ENCODE measurements around the gene COX4I2.
"Not testable (repeated sequence)": the region's sequence is repeated elsewhere in the genome, so short reads cannot be mapped to it uniquely, and the experiment has no call there.

COX4I2 gene

DNA sequence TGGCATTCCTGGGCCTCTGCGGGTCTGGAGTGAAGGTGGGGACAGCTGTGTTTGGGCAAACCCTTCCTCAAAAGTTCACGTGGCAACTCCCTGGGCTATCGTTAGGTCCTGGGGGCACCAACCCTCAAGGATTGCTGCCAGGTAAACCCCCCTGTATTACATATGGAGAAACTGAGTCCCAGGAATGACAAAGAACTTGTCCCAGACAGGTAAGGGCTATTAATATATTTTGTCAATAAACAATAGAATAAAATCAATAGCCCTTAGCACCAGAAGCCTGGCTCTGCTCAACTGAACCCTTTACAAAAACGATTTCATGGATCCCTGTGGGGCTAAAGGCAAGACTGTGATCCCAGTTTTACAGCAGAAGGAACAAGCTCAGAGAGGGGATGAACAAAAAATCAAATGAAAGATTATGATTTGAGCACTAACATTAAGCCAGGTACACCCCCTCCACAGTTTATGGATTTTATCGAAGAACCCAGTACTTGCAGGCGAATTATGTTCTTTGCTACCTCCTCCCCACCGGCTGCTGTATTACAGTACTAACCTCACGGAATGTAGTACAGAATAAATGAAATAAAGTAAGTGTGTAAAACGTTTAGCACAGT is 30.0 kb upstream of the COX4I2 start:
- no peak for DNase-seq (ENCODE audit: low spot score)

DNA sequence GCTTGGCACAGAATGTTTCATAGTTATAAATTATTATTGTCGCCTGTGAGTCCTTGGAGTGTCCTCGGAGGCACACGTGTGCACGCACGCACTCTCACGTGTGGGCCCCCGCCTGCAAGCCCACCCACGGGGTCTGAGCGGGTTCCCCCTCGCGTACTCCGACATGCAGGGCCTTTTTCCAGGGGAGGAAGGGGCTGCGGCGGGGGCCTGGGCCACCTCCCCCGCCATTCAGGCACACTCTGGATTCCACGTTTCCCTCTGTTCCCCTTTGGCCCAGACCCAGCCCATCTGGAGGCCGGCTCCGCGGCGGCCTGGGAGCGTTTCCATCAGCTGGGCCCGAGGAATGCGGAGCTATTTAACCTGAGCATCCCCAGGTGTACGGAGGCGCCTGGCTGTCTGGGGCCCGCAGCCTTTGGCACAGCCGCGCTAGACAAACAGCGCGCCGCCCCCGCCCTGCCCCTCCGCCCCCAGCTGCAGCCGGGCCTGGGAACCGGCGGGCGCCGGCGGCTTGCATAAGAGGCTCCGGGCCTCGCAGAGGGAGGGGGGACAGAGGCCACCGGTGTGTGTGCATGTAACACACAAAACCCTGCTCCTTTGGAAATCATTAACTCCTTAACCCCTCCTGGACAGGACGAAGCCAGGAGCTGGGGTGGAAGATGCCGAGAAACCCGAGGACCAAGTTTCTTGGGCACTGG is 29.3 kb upstream of the COX4I2 start:
- peak; percentile 84 for DNase-seq (ENCODE audit: low spot score)

DNA sequence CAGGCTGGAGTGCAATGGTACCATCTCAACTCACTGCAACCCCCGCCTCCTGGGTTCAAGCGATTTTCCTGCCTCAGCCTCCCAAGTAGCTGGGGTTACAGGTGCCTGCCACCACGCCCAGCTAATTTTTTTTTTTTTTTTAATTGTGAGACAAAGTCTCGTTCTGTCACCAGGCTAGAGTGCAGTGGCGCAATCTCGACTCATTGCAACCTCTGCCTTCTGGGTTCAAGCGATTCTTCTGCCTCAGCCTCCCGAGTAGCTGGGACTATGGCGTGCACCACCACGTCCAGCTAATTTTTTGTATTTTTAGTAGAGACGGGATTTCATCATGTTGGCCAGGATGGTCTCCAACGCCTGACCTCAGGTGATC is 25.5 kb upstream of the COX4I2 start:
- not testable (repeated sequence) for DNase-seq (ENCODE audit: low spot score)

DNA sequence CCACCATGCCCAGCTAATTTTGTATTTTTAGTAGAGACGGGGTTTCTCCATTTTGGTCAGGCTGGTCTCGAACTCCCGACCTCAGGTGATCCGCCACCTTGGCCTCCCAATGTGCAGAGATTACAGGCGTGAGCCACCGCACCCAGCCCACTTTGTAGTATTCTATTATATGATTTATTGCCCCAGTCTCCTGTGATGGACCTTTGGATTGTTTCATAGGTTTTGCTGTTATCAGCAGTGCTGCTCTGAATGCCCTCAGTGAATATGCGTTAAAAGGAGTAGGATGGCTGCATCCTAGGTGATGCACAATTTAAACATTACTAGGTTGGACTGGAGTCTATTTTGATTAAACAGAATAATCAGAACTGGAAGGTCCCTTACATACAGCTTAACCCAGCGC is 22.3 kb upstream of the COX4I2 start:
- DNase-seq (ENCODE audit: low spot score): no peak

DNA sequence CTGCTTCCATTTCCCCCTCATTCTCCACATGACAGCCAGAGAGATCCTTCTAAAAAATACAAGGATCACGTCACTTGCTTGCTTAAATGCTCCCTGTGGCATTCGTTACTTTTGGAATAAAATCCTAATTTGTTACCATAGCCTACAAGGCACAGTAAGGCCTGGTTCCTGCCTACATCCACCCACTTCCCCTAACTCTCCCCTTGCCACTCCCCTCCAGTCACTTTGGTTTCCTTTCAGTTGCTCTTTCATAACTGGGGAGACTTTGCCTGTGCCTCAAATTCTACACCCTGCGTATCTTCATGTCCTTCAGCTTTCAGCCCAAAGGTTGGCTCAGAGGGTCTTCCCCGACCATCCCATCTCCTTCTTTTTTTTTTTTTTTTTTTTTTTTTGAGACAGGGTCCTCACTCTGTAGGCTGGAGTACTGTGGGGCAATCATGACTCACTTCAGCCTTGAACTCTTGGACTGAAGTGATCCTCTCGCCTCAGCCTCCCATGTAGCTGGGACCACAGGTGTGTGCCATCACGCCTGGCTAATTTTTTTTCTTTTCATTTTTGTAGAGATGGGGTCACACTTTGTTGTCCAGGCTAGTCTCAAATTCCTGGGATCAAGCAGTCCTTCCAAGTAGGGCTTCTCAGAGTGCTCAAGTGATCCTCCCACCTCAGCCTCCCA is 20.1 kb upstream of the COX4I2 start:
- DNase-seq (ENCODE audit: low spot score): no peak

- DNase-seq (ENCODE audit: low spot score): no peak
Observed at GRCh38 chr20:31620246-31620645, 17.5 kb upstream of the COX4I2 start.

GRCh38 chr20:31623123-31623505 is 14.6 kb upstream of the COX4I2 start:
- DNase-seq (ENCODE audit: low spot score): not testable (repeated sequence)

DNA sequence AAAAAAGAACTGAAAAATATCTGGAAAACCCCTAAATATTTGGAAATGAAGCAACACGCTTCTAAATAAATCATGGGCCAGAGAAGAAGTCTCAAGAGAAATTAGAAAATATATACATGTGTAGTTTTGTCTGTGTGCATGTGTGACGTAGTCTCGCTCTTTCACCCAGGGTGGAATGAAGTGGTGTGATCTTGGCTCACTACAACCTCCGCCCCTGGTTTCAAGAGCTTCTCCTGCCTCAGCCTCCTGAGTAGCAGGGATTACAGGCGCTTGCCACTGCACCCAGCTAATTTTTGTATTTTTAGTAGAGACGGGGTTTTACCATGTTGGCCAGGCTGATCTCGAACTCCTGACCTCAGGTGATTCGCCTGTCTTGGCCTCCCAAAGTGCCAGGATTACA is 11.2 kb upstream of the COX4I2 start:
- DNase-seq (ENCODE audit: low spot score): not testable (repeated sequence)

DNA sequence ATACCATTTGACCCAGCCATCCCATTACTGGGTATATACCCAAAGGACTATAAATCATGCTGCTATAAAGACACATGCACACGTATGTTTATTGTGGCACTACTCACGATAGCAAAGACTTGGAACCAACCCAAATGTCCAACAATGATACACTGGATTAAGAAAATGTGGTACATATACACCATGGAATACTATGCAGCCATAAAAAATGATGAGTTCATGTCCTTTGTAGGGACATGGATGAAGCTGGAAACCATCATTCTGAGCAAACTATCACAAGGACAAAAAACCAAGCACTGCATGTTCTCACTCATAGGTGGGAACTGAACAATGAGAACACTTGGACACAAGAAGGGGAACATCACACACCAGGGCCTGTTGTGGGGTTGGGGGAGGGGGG is 9.7 kb upstream of the COX4I2 start:
- DNase-seq (ENCODE audit: low spot score): not testable (repeated sequence)

- DNase-seq (ENCODE audit: low spot score): no peak
Observed at GRCh38 chr20:31630187-31630790, 7.4 kb upstream of the COX4I2 start.

DNA sequence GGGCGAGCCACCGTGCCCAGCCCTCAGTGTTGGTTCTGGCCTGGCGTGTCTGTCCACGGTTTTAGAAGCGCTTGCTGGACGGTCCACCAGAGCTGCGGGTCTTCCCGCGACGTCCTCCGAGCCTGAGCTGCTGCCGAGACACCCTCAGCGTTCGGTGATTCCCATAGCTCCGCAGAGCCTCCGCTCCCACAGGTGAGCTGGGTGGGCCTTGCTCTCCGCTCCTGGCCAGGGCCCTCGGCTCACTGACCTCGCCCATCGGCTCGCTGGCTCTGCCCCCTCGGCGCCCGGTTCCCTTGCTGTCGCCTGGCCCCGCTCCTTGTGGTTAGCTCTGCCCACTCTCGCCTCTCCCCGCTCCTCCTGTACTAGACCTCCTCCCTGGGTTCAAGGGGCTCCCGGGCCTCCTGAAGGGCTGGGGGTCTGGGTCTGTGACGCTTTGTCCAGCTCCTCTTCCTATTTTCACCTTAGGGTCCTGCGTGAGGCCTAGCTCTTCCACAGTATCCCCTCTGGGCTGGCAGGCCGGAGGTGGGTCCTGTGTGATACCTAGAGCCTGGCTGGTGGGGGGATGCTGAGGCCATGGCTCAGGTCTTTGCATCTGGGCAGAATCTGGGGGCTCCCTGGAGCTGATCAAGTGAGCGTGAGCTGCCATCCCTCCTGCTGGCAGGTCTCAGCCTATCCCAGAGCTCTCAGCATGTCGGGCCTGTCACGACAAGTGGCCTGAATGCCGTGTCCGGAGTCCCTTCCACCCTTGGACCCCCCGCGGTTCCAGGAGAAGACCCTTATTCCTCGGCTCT is 5.0 kb upstream of the COX4I2 start:
- no peak for DNase-seq (ENCODE audit: low spot score)

DNA sequence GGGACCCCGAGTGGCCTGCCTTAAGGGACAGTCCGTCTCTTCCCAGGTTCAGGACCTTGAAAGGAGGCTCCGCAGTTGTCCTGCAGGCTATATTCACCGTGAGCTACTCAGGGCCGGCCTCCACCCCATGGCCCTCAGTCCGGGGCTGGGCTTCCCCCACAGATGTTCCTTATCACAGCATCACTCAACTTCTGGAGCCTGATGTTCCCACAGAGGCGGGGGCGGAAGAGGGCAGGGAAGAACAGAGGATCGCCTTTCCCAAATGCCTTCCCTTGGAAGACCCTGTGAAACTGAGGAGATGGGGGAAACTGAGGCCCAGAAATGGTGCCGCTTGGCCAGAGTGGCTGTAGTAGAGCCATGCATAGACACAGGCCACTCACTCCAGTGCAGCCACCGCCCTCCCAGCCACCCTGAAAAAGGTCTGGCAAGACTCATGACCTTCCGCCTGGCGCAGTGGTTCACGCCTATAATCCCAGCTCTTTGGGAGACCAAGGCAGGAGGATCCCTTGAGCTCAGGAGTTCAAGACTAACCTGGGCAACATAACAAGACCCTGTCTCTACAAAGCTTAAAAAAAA is 4.3 kb upstream of the COX4I2 start:
- no peak for DNase-seq (ENCODE audit: low spot score)

DNA sequence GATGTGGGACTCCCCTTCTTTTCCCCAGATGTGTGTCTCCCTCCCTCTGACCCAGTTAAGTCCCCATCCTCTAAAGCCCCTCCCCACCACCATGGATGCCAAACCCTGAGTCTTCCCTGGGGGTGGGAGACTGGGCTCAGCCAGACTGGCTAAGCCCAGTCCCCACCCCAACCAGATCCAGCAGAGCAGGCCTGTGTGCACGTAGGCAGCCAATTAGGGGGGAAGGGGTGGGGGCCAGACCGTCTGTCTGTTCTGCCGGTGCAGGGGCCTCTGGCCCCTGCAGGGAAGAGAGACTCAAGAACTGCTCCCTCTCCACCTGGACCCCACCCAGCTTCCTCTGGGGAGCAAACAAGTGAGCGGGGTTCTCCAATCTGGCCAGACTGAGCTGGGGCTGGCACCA is 605 bp downstream of the COX4I2 start:
- no peak for DNase-seq (ENCODE audit: low spot score)

DNA sequence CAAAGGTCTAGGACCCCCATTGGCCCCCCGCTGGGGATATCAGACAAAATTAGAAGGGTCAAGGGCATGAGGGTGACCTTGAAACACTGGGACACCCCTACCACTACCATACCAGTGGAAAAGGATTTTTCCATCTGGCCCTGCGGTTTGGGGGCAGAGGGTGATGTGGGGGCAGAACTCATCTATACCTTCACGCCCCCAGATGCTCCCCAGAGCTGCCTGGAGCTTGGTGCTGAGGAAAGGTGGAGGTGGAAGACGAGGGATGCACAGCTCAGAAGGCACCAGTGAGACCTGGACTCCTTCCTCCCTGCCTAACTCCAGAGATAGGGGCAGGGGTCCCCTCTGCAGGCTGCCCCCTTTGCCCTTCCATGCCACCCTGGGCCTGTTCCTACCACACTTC is 1.1 kb downstream of the COX4I2 start:
- DNase-seq (ENCODE audit: low spot score): no peak

- DNase-seq (ENCODE audit: low spot score): no peak
Observed at GRCh38 chr20:31640259-31640658, 2.5 kb downstream of the COX4I2 start.

- no peak for DNase-seq (ENCODE audit: low spot score)
Observed at GRCh38 chr20:31641391-31641790, 3.7 kb downstream of the COX4I2 start.

GRCh38 chr20:31642837-31643236 is 5.1 kb downstream of the COX4I2 start:
- no peak for DNase-seq (ENCODE audit: low spot score)

DNA sequence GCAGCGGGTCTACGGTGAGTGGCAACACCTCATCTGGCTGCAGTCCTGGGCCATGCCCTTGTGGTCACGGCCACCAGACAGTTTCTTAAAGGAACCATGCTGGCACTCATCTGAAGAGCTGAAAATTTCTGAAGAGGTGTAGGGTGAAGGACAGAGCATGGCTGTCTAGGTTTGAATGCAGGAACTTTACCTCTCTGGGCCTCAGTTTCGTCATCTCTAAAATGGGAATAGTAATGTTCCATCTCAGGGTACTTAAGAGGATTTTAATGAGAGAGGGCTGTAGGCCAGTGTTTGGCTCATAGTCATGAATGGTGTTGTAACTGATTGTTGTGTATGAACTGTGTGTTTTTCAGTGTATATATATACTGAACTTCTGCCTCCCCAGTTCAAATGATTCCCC is 5.8 kb downstream of the COX4I2 start:
- no peak for DNase-seq (ENCODE audit: low spot score)

- DNase-seq (ENCODE audit: low spot score): no peak
Observed at GRCh38 chr20:31644701-31645100, 7.0 kb downstream of the COX4I2 start.

- DNase-seq (ENCODE audit: low spot score): not testable (repeated sequence)
Observed at GRCh38 chr20:31648104-31648503, 10.4 kb downstream of the COX4I2 start.

DNA sequence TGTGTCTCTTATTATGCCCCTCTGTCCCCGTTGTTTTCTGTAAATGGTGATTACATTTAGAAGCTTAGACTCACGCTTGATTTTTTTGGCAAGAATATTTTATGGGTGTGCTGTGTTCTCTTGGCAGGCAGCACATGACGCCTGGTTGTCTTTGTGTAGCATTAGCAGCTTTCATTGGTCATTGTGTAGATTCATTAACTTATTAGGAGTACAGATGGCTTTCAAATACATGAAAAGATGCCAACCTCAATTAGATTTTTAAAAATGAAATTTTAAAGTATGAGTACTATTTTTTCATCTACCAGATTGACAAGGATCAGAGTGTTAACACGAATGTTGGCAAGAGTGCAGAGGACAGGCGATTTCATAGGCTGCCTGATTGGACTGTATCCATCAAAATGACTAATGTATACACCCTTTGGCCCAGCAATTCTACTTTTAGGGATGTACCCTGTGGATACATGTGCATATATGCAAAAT is 15.2 kb downstream of the COX4I2 start:
- no peak for DNase-seq (ENCODE audit: low spot score)

GRCh38 chr20:31653561-31653960 is 15.8 kb downstream of the COX4I2 start:
- no peak for DNase-seq (ENCODE audit: low spot score)

Data from iPS-NIHi11 (cell line).